OCI-LY3 (cell line): ENCODE data around the gene GRAMD1A.

Experiments used
- H2AFZ ChIP-seq: fragments of 200-600, 300-600 bp; shearing (Covaris generic); 2 replicates; pipeline ENCODE4 v1.6.0; 2014; ENCODE audit warnings: antibody characterized with exemption, low read depth, low read length
- H3K27ac ChIP-seq: fragments of 200-600, 300-600 bp; sonication (generic); 2 replicates; pipeline ENCODE4 v1.5.1; 2014; ENCODE audit warnings: mild to moderate bottlenecking, low read length, moderate library complexity, mixed read lengths
- H3K27me3 ChIP-seq: fragments of 200-600, 300-600 bp; sonication (generic); 2 replicates; pipeline ENCODE4 v1.6.1; 2014; ENCODE audit warnings: low read depth, low read length, mixed read lengths
- H3K36me3 ChIP-seq: fragments of 200-600, 300-600 bp; sonication (generic); replicated peaks from 2 replicates; pipeline ENCODE3; 2014; ENCODE audit warnings: low read depth, low read length, mixed read lengths
- H3K4me1 ChIP-seq: fragments of 300-600, 200-600 bp; sonication (generic); 2 replicates; pipeline ENCODE4 v1.6.1; 2014; ENCODE audit warnings: low read length, mixed read lengths
- H3K4me2 ChIP-seq: fragments of 200-600, 300-600 bp; sonication (generic); 2 replicates; pipeline ENCODE4 v1.6.1; 2014; ENCODE audit warnings: low read length, mixed read lengths
- H3K4me3 ChIP-seq: fragments of 300-600, 200-600 bp; sonication (generic); 2 replicates; pipeline ENCODE4 v1.5.1; 2014; ENCODE audit warnings: antibody characterized with exemption, mild to moderate bottlenecking, low read length, moderate library complexity
- H3K79me2 ChIP-seq: fragments of 300-600, 200-600 bp; shearing (Covaris generic); 2 replicates; pipeline ENCODE4 v1.6.1; 2014; ENCODE audit warnings: mild to moderate bottlenecking, low read length, mixed read lengths
- H3K9ac ChIP-seq: fragments of 300-600, 200-600 bp; shearing (Covaris generic); 2 replicates; pipeline ENCODE4 v1.6.0; 2014; ENCODE audit warnings: mild to moderate bottlenecking, low read length, moderate library complexity
- H3K9me3 ChIP-seq: fragments of 200-600, 300-600 bp; shearing (Covaris generic); 2 replicates; pipeline ENCODE4 v1.6.1; 2014; ENCODE audit warnings: low read length, mixed read lengths; ENCODE audit not compliant: insufficient read depth
- H4K20me1 ChIP-seq: fragments of 200-600, 300-600 bp; sonication (generic); 2 replicates; pipeline ENCODE4 v1.6.1; 2016; ENCODE audit warnings: low read length, mixed read lengths; ENCODE audit not compliant: insufficient read depth
- EZH2phosphoT487 ChIP-seq: fragments of 200-600 bp; shearing (Covaris generic); IDR thresholded peaks from 2 replicates; pipeline ENCODE4 v1.6.1; 2018; ENCODE audit warnings: antibody characterized with exemption, mixed run types, low read depth
- TF ChIP-seq, protein P1 (sequence below): fragments of 200-600, 300-600 bp; sonication (generic); IDR thresholded peaks from 2 replicates; pipeline ENCODE4 v1.5.1; 2014; ENCODE audit warnings: antibody characterized with exemption, low read length, low read depth

GRAMD1A gene

DNA sequence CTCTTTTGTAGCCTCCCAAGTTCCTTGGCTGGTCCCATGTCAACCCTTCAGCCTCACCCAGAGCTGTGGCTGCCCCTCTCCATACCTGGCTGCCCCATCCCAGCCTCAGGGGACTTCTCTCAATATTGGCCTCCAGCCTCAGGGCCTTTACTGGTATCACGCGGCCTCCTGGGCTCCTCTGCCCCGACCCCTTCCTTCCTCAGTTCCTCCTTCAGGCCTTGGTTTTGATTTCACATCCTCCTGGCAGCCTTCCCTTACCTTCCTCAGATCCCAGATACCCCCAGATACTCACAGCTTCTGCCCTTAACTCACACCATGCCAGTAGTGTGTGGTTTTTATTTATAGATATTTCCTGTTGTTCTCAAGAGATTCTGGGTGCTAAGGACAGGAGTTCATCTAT, 17.4 kb downstream of the GRAMD1A start:
- Histone ChIP-seq H3K4me2 (peak overlapping the region; percentile 21), H3K36me3 (peaks cover 58% of the 10 kb centered on the region), H3K9me3 (no peaks in the 10 kb centered on the region), H4K20me1 (no peaks in the 10 kb centered on the region; the same call in 1 of the 2 replicates), H3K79me2 (no peaks in the 10 kb centered on the region), H3K27me3 (no peaks in the 10 kb centered on the region), H3K4me1 (peaks cover 16% of the 10 kb centered on the region), H3K27ac (peak overlapping the region; percentile 36), H2AFZ (no peak overlapping the region), H3K9ac (no peak overlapping the region), H3K4me3 (no peak overlapping the region)
- TF ChIP-seq EZH2phosphoT487: no peak
- TF ChIP-seq, protein P1, sequence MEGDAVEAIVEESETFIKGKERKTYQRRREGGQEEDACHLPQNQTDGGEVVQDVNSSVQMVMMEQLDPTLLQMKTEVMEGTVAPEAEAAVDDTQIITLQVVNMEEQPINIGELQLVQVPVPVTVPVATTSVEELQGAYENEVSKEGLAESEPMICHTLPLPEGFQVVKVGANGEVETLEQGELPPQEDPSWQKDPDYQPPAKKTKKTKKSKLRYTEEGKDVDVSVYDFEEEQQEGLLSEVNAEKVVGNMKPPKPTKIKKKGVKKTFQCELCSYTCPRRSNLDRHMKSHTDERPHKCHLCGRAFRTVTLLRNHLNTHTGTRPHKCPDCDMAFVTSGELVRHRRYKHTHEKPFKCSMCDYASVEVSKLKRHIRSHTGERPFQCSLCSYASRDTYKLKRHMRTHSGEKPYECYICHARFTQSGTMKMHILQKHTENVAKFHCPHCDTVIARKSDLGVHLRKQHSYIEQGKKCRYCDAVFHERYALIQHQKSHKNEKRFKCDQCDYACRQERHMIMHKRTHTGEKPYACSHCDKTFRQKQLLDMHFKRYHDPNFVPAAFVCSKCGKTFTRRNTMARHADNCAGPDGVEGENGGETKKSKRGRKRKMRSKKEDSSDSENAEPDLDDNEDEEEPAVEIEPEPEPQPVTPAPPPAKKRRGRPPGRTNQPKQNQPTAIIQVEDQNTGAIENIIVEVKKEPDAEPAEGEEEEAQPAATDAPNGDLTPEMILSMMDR: no peak

DNA sequence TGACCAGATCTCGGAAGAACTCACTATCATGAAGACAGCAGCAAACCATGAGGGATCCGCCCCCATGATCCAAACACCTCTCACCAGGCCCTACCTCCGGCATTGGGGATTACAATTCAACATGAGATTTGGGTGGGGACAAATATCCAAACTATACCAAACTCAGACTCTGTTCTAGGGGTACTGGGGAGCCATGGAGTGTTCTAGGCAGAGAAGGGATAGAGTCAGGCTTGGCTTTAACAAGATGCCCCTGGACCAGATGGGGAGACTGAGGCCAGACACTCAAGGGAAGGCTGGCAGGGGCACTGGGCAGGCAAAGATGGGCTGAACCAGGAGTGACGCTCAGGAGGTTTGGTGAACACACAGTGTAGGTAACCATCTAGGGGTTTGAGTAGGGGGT, 18.3 kb downstream of the GRAMD1A start:
- H2AFZ ChIP-seq: no peak overlapping the region
- no peaks in the 10 kb centered on the region for H3K27me3 ChIP-seq
- H3K4me2 ChIP-seq: no peak overlapping the region
- no peaks in the 10 kb centered on the region for H3K79me2 ChIP-seq
- no peak overlapping the region for H3K4me3 ChIP-seq
- H3K9ac ChIP-seq: no peak overlapping the region
- H4K20me1 ChIP-seq: no peaks in the 10 kb centered on the region; the same call in 1 of the 2 replicates
- H3K9me3 ChIP-seq: no peaks in the 10 kb centered on the region
- H3K27ac ChIP-seq: no peak overlapping the region
- TF ChIP-seq, protein P1: no peak
- TF ChIP-seq EZH2phosphoT487: no peak
- peaks cover 60% of the 10 kb centered on the region for H3K36me3 ChIP-seq
- H3K4me1 ChIP-seq: peaks cover 12% of the 10 kb centered on the region

DNA sequence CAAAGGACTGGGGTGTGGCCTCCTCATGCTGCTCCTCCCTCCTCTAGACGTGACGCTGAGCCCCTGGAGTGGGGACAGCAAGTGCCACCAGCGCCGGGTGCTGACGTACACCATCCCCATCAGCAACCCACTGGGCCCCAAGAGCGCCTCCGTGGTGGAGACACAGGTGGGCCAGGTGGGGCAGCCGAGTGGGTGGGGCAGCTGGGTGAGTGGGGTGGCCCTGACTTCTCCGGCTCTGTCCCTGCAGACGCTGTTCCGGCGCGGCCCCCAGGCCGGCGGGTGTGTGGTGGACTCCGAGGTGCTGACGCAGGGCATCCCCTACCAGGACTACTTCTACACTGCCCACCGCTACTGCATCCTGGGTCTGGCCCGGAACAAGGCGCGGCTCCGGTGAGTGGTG, 19.0 kb downstream of the GRAMD1A start:
- no peak overlapping the region for H3K27ac ChIP-seq
- no peak for TF ChIP-seq EZH2phosphoT487
- TF ChIP-seq, protein P1: no peak
- H3K4me3 ChIP-seq: no peak overlapping the region
- no peaks in the 10 kb centered on the region for H3K9me3 ChIP-seq
- H3K9ac ChIP-seq: no peak overlapping the region
- H3K4me2 ChIP-seq: no peak overlapping the region
- H3K36me3 ChIP-seq: peaks cover 60% of the 10 kb centered on the region
- H3K27me3 ChIP-seq: no peaks in the 10 kb centered on the region
- no peaks in the 10 kb centered on the region for H3K79me2 ChIP-seq
- H4K20me1 ChIP-seq: no peaks in the 10 kb centered on the region; the same call in 1 of the 2 replicates
- H3K4me1 ChIP-seq: peaks cover 12% of the 10 kb centered on the region
- H2AFZ ChIP-seq: no peak overlapping the region

DNA sequence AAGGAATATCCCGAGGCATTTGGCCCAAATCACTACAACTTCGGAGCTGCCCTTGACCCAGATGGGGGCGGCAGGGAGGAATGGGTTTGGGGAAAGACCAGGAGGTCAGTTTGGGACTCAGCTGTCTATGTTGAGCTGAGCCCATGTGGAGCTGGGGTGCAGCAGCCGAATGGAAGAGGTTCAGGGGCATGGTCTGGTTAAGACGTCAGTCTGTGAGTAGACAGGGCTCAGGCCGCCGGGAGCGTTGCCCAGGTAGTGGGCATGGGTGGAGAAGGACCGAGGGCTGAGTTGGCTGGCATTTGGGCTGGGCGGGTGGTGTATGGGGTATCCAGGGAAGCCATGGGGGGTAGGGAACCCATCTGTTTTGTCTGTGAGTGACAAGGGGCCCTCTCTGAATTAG, 20.9 kb downstream of the GRAMD1A start:
- Histone ChIP-seq H3K9me3 (no peaks in the 10 kb centered on the region), H3K27ac (no peak overlapping the region), H4K20me1 (peaks cover 3% of the 10 kb centered on the region), H3K4me3 (no peak overlapping the region), H3K4me1 (peaks cover 12% of the 10 kb centered on the region), H2AFZ (no peak overlapping the region), H3K36me3 (peaks cover 55% of the 10 kb centered on the region), H3K4me2 (no peak overlapping the region), H3K9ac (no peak overlapping the region), H3K27me3 (no peaks in the 10 kb centered on the region), H3K79me2 (no peaks in the 10 kb centered on the region)
- TF ChIP-seq EZH2phosphoT487: no peak

DNA sequence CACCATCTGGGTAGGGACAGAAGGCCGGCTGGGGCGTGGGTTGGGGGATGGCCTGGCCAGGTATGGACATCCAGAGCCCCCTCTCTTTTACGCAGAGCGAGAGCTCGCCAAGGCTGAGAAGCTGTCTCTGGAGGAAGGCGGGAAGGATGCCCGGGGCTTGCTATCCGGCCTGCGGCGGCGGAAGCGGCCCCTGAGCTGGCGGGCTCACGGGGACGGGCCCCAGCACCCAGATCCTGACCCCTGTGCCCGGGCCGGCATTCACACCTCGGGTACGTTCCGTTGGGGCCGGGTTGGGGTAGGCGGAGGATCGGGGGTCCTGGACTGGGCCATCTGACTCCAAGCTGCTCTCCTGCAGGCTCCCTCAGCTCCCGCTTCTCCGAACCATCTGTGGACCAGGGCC, 21.5 kb downstream of the GRAMD1A start:
- Histone ChIP-seq H3K4me1 (peaks cover 12% of the 10 kb centered on the region), H3K4me2 (no peak overlapping the region), H3K79me2 (no peaks in the 10 kb centered on the region), H3K27ac (no peak overlapping the region), H3K9me3 (no peaks in the 10 kb centered on the region), H3K36me3 (peaks cover 54% of the 10 kb centered on the region), H3K27me3 (no peaks in the 10 kb centered on the region), H4K20me1 (peaks cover 3% of the 10 kb centered on the region), H2AFZ (no peak overlapping the region), H3K4me3 (no peak overlapping the region), H3K9ac (no peak overlapping the region)
- TF ChIP-seq, protein P1: no peak
- TF ChIP-seq EZH2phosphoT487: no peak
